Left ventricle myocardium inferior (tissue), 1 donor: ENCODE data around the gene CPA5. TPM values are rescaled to one million over a fixed set of nuclear protein-coding genes. Genes with fewer than 3 reads are reported as not detected.

Experiments used
- DNase-seq: peaks from one replicate; pipeline ENCODE4 v3.0.0-alpha.2; 2020
- H3K27ac ChIP-seq: fragments of 200-600 bp; replicated peaks from 2 replicates; pipeline ENCODE4 v1.8.0; 2021
- H3K27me3 ChIP-seq: fragments of 200-600 bp; 2 replicates; pipeline ENCODE4 v1.8.0; 2021; ENCODE audit warnings: low read depth
- H3K36me3 ChIP-seq: fragments of 200-600 bp; 2 replicates; pipeline ENCODE4 v1.8.0; 2021
- H3K4me1 ChIP-seq: fragments of 200-600 bp; 2 replicates; pipeline ENCODE4 v1.8.0; 2021
- H3K4me3 ChIP-seq: fragments of 200-600 bp; 2 replicates; pipeline ENCODE4 v1.8.0; 2021; ENCODE audit warnings: mild to moderate bottlenecking, moderate library complexity
- H3K9me3 ChIP-seq: fragments of 200-600 bp; replicated peaks from 2 replicates; pipeline ENCODE4 v1.8.0; 2021
- intact Hi-C: fragments of 100-400 bp; cut with micrococcal nuclease; formaldehyde crosslinking; loops from one replicate; pipeline ENCODE4 v1.11.0; 2022
- total RNA-seq: library from RNA; stranded (reverse); fragmentation: NEBNext Ultra II Directional; extraction: Animal tissue kit (Norgen Biotek cat#: 25700); gene quantifications from one replicate; pipeline ENCODE4 v1.2.1, GENCODE V29; 2021
- TF ChIP-seq, protein P1 (sequence below): fragments of 200-600 bp; IDR thresholded peaks from 2 replicates; pipeline ENCODE4 v1.8.0; 2021; ENCODE audit warnings: antibody characterized with exemption, mild to moderate bottlenecking, borderline replicate concordance
- donor health status: DM: no; HTN: yes; CAD: no; lungs with severe emphysema.

The CPA5 gene
- total RNA-seq, 1 donor from 2014 or later: not detected

GRCh38 chr7:130377178-130377577, 32.6 kb downstream of the CPA5 start:
- TF ChIP-seq, protein P1, sequence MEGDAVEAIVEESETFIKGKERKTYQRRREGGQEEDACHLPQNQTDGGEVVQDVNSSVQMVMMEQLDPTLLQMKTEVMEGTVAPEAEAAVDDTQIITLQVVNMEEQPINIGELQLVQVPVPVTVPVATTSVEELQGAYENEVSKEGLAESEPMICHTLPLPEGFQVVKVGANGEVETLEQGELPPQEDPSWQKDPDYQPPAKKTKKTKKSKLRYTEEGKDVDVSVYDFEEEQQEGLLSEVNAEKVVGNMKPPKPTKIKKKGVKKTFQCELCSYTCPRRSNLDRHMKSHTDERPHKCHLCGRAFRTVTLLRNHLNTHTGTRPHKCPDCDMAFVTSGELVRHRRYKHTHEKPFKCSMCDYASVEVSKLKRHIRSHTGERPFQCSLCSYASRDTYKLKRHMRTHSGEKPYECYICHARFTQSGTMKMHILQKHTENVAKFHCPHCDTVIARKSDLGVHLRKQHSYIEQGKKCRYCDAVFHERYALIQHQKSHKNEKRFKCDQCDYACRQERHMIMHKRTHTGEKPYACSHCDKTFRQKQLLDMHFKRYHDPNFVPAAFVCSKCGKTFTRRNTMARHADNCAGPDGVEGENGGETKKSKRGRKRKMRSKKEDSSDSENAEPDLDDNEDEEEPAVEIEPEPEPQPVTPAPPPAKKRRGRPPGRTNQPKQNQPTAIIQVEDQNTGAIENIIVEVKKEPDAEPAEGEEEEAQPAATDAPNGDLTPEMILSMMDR: no peak
- Histone ChIP-seq H3K27me3 (peaks cover 13% of the 10 kb centered on the region), H3K4me3 (no peak overlapping the region), H3K9me3 (peaks cover 10% of the 10 kb centered on the region), H3K36me3 (no peaks in the 10 kb centered on the region), H3K27ac (no peak overlapping the region), H3K4me1 (peaks cover 19% of the 10 kb centered on the region)
- DNase-seq: no peak
- intact Hi-C loops: no loop called here

DNA sequence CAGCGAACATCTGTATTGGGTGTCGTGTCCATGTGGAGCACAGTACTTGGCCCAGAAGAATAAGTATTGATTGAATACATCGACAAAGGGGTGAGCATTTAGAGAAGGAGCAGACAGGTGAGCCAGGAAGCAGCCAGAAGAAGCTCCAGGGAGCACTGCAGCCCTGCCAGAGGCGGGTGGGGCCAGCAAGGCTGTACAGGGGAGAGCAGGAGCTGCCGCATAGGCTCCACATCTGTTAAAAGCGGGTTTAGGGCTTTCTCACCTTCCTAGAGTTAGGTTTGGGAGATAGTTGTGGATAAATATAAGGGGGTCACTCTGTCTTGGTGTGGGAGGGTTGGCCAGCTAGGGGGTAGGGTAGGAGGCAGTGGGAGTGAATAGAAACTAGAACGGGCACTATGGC, 34.4 kb downstream of the CPA5 start:
- Histone ChIP-seq H3K4me1 (peaks cover 7% of the 10 kb centered on the region), H3K36me3 (no peaks in the 10 kb centered on the region), H3K4me3 (no peak overlapping the region), H3K27me3 (peaks cover 20% of the 10 kb centered on the region), H3K9me3 (peaks cover 10% of the 10 kb centered on the region), H3K27ac (no peak overlapping the region)
- TF ChIP-seq, protein P1: no peak
- intact Hi-C loops: no loop called here
- DNase-seq: no peak

- intact Hi-C loops: no loop called here
- Histone ChIP-seq H3K4me3 (no peak overlapping the region), H3K27ac (no peak overlapping the region), H3K9me3 (peaks cover 10% of the 10 kb centered on the region), H3K27me3 (peaks cover 20% of the 10 kb centered on the region), H3K36me3 (no peaks in the 10 kb centered on the region), H3K4me1 (peaks cover 7% of the 10 kb centered on the region)
- no peak for DNase-seq
- TF ChIP-seq, protein P1: no peak
Measured at GRCh38 chr7:130379532-130379920, 34.9 kb downstream of the CPA5 start.

DNA sequence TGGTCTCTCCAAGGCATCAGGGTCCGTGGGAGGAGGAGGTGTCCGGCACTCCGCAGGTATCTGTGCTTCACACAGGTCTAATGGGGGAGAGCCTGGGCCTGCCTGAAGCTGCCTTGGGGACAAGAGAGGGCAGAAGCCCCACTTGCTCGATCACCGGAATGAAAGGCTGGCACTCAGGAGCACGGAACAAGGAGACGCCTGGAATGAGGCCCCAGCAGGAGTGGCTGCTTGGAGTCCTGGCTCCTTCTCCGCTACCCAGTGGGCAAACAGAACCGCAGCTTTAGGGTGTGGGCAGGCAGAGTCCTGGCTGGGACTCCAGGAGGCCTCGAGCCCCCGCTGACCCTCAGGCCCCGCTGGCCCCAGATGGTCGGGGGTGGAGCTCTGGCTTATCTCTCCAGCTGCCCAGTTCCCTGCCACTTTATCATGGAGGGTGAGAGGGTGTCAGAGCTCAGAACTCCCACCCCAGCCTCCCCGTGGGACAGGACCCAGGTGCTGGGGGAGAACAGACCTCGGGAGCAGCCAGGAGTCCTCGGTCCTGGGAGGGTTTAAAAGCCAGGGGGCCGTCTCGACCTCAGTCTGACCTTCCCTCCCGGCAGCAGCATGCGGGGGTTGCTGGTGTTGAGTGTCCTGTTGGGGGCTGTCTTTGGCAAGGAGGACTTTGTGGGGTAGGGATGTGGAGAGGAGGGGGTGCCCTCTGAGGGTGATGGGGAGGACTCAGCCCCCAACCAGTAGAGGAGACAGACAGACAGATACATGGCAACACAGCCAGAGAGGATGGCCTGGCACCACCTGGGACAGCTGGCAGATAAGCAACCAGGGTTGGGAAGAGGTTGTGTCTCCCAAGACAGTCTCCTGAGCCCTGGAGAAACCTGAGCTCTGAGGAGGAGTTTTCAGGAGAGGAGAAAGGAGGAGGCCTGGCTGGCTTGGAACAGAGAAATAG, 35.6 kb downstream of the CPA5 start, which contains the start of gene CPA1:
TSS of gene CPA1 (plus strand) at position 574 of the 940 bp plus-strand sequence. CDS start at position 601, 27 bp downstream.
- no peak for DNase-seq
- Histone ChIP-seq H3K27ac (no peak within 1 kb of the TSS), H3K9me3 (peaks cover 10% of the 10 kb centered on the region), H3K4me1 (peaks cover 7% of the 10 kb centered on the region), H3K36me3 (no peaks in the 10 kb centered on the region), H3K27me3 (peaks cover 20% of the 10 kb centered on the region), H3K4me3 (no peak within 1 kb of the TSS)
- intact Hi-C loops: no loop called here
- TF ChIP-seq, protein P1: no peak

DNA sequence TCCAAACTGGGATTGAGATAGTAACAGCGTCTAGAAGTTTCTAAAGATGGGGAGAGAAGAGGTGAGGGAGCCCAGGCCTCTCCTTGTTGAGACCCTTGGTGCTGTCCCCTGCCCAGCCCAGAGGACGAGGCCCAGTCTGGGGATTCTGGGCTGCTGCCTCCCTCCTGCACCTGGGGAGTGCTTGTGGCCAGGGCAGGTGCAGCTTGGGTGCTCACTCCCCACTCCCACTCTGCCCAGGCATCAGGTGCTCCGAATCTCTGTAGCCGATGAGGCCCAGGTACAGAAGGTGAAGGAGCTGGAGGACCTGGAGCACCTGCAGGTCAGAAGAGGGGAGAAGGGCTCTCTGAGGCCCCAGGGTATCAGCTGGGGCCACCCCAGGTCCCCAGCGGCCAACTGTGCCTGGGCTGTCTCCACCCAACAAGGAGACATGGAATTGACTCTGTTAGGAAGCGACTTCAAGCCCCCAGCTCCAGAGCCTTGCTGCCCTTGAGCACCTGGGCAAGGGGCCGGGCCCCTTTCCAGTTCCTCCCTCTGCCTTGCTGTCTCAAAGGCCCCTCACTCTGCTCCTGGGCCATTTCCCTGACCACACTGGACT, 36.3 kb downstream of the CPA5 start:
- H3K27ac ChIP-seq: no peak overlapping the region
- peaks cover 7% of the 10 kb centered on the region for H3K4me1 ChIP-seq
- intact Hi-C loops: no loop called here
- H3K4me3 ChIP-seq: no peak overlapping the region
- no peaks in the 10 kb centered on the region for H3K36me3 ChIP-seq
- peaks cover 9% of the 10 kb centered on the region for H3K9me3 ChIP-seq
- DNase-seq: no peak
- TF ChIP-seq, protein P1: no peak
- peaks cover 20% of the 10 kb centered on the region for H3K27me3 ChIP-seq
